Sigmoid colon (tissue), 7 donors: ENCODE measurements around the gene TRMU. TPM values are rescaled to one million over a fixed set of nuclear protein-coding genes. Genes with fewer than 3 reads are reported as not detected.

Experiments
- DNase-seq: peaks from one replicate; pipeline ENCODE4 v3.0.0-alpha.2; 2019
- H3K27ac ChIP-seq, 4 donors: fragments of 200-600 bp; sonication (generic); one replicate each; pipeline ENCODE4 v1.5.1; 2016 to 2019; ENCODE audit warnings: mild to moderate bottlenecking in 1 of 4
- H3K27me3 ChIP-seq, 3 donors: fragments of 200-600 bp; sonication (generic); one replicate each; pipeline ENCODE4 v1.5.1; 2019; ENCODE audit warnings: mild to moderate bottlenecking in 1 of 3
- H3K36me3 ChIP-seq, 4 donors: fragments of 200-600 bp; sonication (generic); one replicate each; pipeline ENCODE4 v1.5.1; 2016 to 2019
- H3K4me1 ChIP-seq, 4 donors: fragments of 200-600 bp; sonication (generic); one replicate each; pipeline ENCODE4 v1.5.1; 2017 to 2019
- H3K4me3 ChIP-seq, 4 donors: fragments of 200-600 bp; sonication (generic); one replicate each; pipeline ENCODE4 v1.5.1; 2017 to 2019; ENCODE audit warnings: mild to moderate bottlenecking in 2 of 4, moderate library complexity in 1 of 4
- H3K9me3 ChIP-seq, 4 donors: fragments of 200-600 bp in 3 of 4; sonication (generic) in 3 of 4; one replicate each; pipeline versions ENCODE4 v1.5.1 to v1.6.1; 2013 to 2019
- EP300 ChIP-seq, 4 donors: sonication (generic); formaldehyde crosslinking; IDR thresholded peaks; one replicate each; pipeline ENCODE4 v1.6.1; 2017; ENCODE audit warnings: antibody characterized with exemption in 4 of 4
- POLR2A ChIP-seq, 2 donors: fragments of 450-650 bp; IDR thresholded peaks; one replicate each; pipeline ENCODE4 v1.6.1; 2016; ENCODE audit warnings: antibody characterized with exemption in 2 of 2, mild to moderate bottlenecking in 2 of 2, moderate library complexity in 2 of 2
- POLR2AphosphoS5 ChIP-seq, 4 donors: sonication (generic); formaldehyde crosslinking; IDR thresholded peaks; one replicate each; pipeline ENCODE4 v1.6.1; 2017; ENCODE audit warnings: antibody characterized with exemption in 4 of 4
- WGBS, 2 donors: extraction: QIAGEN DNeasy Blood & Tissue Kit; methylation state at CpG; one replicate each; pipeline ENCODE4 v1.1.7; 2013; 5-methylcytosine and 5-hydroxymethylcytosine counted together
- intact Hi-C: fragments of 100-400 bp; cut with DNase I; formaldehyde crosslinking; loops from one replicate; pipeline ENCODE4 v1.15.1; 2023
- polyA plus RNA-seq, 3 donors: library from polyadenylated mRNA; stranded (reverse); fragments of 200-250 nt; gene quantifications; one replicate each; pipeline ENCODE4 v1.2.3, GENCODE V29; 2013
- total RNA-seq, 4 donors: library from RNA; depleted of rRNA; stranded (reverse); fragments of >200 nt; gene quantifications; one replicate each; pipeline ENCODE4 v1.1.0, GENCODE V29; 2016
- TF ChIP-seq, protein P1 (sequence below), 4 experiments: fragments of 450-650 bp in 3 of 4; fragments of 200-600 bp in 1 of 4; IDR thresholded peaks; one replicate each; pipeline ENCODE4 v1.5.1; 2016 to 2019; ENCODE audit warnings: antibody characterized with exemption in 4 of 4, mild to moderate bottlenecking in 3 of 4, moderate library complexity in 2 of 4
- donor health status: healthy with polysubstance abuse.
- donor health status: Bipolar disorder and iron deficiency.
- donor health status: healthy.

TRMU gene
- total and polyA plus RNA-seq, 7 donors, result 12.5 to 38.7 (median 21.9) TPM

DNA sequence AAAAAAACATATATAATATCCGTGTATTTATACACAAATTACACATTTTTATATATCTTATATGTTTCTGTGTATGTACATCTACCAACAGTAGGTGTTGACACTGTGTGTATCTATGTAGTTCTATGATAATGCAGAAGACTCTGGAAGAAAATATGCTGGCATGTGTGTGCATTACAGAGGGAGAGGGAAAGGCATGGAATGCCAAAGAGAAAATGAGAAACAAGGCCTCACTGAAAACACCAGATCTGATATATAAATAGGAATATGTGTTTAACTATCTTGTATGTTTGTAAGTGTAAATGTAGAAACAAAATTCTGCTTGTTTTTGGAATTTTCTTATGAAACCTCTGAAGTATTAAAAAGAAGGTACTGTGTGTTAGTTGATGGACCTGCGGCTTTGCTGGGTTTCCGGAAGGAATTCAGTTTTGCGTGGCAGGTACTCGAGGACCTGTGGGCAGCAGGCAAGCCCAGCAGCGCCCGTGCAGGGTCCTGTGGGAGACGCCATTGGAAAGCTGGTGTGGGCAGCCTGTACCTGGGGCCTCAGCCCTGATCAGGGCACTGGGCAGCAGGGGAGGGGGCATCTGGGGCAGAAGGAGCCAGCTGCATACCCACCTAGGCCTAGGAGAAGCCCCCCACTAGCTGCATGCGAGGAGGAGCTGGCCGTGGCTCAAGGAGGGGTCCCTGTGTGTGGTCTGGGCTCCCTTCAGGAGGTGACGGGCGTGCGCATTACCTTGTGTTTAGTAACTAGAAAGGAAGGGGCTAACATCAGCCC lies 7.6 kb upstream of the TRMU start:
- Histone ChIP-seq H3K4me3 (no peak overlapping the region), H3K9me3 (no peaks in the 10 kb centered on the region), H3K4me1 (no peaks in the 10 kb centered on the region), H3K27me3 (no peaks in the 10 kb centered on the region), H3K36me3 (no peaks in the 10 kb centered on the region), H3K27ac (no peak overlapping the region)
- intact Hi-C loops, result no loop called here
- TF ChIP-seq EP300 (IDR thresholded peaks at IDR 0.05) (no peak), POLR2AphosphoS5 (IDR thresholded peaks at IDR 0.05) (no peak), POLR2A (IDR thresholded peaks at IDR 0.05) (no peak)
- TF ChIP-seq, protein P1, sequence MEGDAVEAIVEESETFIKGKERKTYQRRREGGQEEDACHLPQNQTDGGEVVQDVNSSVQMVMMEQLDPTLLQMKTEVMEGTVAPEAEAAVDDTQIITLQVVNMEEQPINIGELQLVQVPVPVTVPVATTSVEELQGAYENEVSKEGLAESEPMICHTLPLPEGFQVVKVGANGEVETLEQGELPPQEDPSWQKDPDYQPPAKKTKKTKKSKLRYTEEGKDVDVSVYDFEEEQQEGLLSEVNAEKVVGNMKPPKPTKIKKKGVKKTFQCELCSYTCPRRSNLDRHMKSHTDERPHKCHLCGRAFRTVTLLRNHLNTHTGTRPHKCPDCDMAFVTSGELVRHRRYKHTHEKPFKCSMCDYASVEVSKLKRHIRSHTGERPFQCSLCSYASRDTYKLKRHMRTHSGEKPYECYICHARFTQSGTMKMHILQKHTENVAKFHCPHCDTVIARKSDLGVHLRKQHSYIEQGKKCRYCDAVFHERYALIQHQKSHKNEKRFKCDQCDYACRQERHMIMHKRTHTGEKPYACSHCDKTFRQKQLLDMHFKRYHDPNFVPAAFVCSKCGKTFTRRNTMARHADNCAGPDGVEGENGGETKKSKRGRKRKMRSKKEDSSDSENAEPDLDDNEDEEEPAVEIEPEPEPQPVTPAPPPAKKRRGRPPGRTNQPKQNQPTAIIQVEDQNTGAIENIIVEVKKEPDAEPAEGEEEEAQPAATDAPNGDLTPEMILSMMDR (IDR thresholded peaks at IDR 0.05), result no peak
- no peak for DNase-seq
- 96 to 97% methylated on average over 13 of the region's 13 CpGs for WGBS, 2 donors

DNA sequence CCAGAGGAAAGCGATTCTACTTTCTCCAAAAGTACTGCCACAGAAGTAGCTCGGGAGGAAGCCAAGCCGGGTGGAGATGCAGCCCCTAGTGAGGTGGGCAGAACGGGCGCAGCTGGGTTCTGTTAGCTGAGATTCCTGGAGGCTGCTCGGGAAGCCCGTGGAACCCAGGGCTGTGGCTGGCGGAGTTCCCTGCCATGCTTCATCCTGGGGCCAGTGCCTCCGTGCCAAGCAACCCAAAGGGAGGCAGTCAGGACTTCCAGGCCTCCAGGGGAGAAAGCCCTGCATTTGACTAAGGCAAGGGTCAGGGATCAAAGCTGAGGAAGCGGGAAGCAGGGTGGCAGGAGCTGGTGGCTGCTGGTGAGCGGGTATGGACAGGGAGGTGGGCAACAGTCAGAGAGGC lies 6.7 kb upstream of the TRMU start:
- Histone ChIP-seq H3K9me3 (no peaks in the 10 kb centered on the region), H3K36me3 (no peaks in the 10 kb centered on the region), H3K4me1 (no peaks in the 10 kb centered on the region), H3K27ac (no peak overlapping the region), H3K27me3 (no peaks in the 10 kb centered on the region), H3K4me3 (no peak overlapping the region)
- intact Hi-C loops, result no loop called here
- no peak for DNase-seq
- 98% methylated on average over 11 of the region's 11 CpGs for WGBS, 2 donors
- TF ChIP-seq, protein P1 (IDR thresholded peaks at IDR 0.05), result no peak
- TF ChIP-seq EP300 (IDR thresholded peaks at IDR 0.05), result no peak
- TF ChIP-seq POLR2A (IDR thresholded peaks at IDR 0.05), result no peak
- TF ChIP-seq POLR2AphosphoS5 (IDR thresholded peaks at IDR 0.05), result no peak

DNA sequence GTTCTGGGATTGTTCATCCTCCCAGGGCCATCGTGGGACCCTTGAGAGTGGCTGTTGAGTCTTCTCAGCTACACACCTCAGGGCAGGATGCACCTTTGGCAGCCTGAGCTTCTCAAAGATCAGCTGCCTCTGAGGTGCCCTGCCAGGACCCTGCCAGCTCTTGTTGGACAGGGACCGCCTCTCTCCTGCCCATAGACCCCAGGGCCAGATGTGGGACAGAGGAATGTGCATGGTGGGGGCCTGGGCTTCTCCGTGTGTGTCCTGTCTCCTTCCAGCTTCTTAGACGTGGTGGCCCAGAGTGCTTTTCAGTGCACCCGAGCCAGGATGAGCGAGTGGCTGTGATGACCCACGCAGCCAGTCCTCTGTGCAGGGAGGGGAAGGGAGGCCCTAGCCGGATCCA lies 5.9 kb upstream of the TRMU start:
- no peaks in the 10 kb centered on the region for H3K27me3 ChIP-seq
- H3K36me3 ChIP-seq, result no peaks in the 10 kb centered on the region
- TF ChIP-seq, protein P1 (IDR thresholded peaks at IDR 0.05), result no peak
- TF ChIP-seq EP300 (IDR thresholded peaks at IDR 0.05) (no peak), POLR2A (IDR thresholded peaks at IDR 0.05) (no peak), POLR2AphosphoS5 (IDR thresholded peaks at IDR 0.05) (no peak)
- DNase-seq, result no peak
- H3K27ac ChIP-seq, result no peak overlapping the region
- H3K4me3 ChIP-seq, result no peak overlapping the region
- intact Hi-C loops, result no loop called here
- H3K4me1 ChIP-seq, result peaks cover 0 to under 1% (median 0%) of the 10 kb centered on the region in 4 donors
- no peaks in the 10 kb centered on the region for H3K9me3 ChIP-seq
- WGBS, 2 donors, result 93 to 96% methylated on average over 8 of the region's 8 CpGs

DNA sequence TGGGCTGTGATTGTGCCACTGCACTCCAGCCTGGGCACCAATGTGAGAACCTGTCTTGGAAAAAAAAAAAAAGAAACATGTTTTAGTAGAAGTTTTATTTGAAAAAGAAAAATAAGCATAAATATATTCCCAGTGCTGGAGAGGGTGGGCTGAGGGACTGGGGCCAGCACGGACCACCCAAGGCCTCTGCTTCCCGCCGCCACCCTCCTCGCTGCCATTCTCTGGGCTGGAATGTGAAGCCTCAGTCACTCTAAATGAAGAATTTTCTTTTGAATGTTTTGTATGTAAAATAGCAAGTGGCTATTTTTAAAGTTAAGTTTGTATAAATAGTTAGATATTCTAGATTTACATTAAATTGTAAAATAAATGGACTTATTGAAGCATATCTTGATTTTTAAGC lies 5.1 kb upstream of the TRMU start:
- Histone ChIP-seq H3K4me1 (peaks cover 0 to 5% (median 2%) of the 10 kb centered on the region in 4 donors), H3K27me3 (no peaks in the 10 kb centered on the region), H3K36me3 (no peaks in the 10 kb centered on the region), H3K4me3 (no peak overlapping the region), H3K9me3 (no peaks in the 10 kb centered on the region), H3K27ac (no peak overlapping the region)
- TF ChIP-seq POLR2A (IDR thresholded peaks at IDR 0.05) (no peak), EP300 (IDR thresholded peaks at IDR 0.05) (no peak), POLR2AphosphoS5 (IDR thresholded peaks at IDR 0.05) (no peak)
- TF ChIP-seq, protein P1 (IDR thresholded peaks at IDR 0.05), result no peak
- whole genome bisulfite sequencing, 2 donors, result 97 to 99% methylated on average over 4 of the region's 4 CpGs
- intact Hi-C loops, result no loop called here
- DNase-seq, result no peak
